GM12878 (cell line): ENCODE results near the gene POLR2B. TPM values are rescaled to one million over a fixed set of nuclear protein-coding genes. Genes with fewer than 3 reads are reported as not detected.

ENCODE experiments used
- ATAC-seq: fragments of 200-7000 bp; cut with Tn5 transposase; 3 replicates; pipeline ENCODE4 v1.9.1; 2020; ENCODE audit warnings: mild to moderate bottlenecking, moderate library complexity
- BruUV-seq: library from RNA; stranded (reverse); fragments of 400-500 nt; replicated peaks from 2 replicates; lab custom pipeline; 2021; lab: Mats Ljungman, UMichigan
- CTCF ChIA-PET: fragments of 300-600 bp; sonication (Branson Sonifier 250); formaldehyde crosslinking; extraction: SDS; loops from one replicate; lab custom pipeline; 2021; ENCODE audit warnings: inconsistent platforms; lab: Yijun Ruan, JAX
- POLR2A ChIA-PET: fragments of 350-600 bp; formaldehyde crosslinking; extraction: SDS; loops from one replicate; lab custom pipeline; 2021; ENCODE audit warnings: inconsistent platforms; lab: Charles Lee
- RAD21 ChIA-PET: fragments of 300-600 bp; sonication (Branson Sonifier 250); formaldehyde crosslinking; loops from one replicate; lab custom pipeline; 2023; ENCODE audit warnings: antibody characterized with exemption; ENCODE audit not compliant: unreplicated experiment; lab: Charles Lee
- SMC1A ChIA-PET: fragments of 300-600 bp; sonication (Branson Sonifier 250); formaldehyde crosslinking; loops from one replicate; lab custom pipeline; 2023; ENCODE audit not compliant: unreplicated experiment, uncharacterized antibody; lab: Charles Lee
- DNase-seq: peaks from one replicate; pipeline ENCODE4 v3.0.0-alpha.2; 2011; ENCODE audit warnings: low read depth, low spot score
- FAIRE-seq: peaks from 3 replicates; lab custom pipeline; 2011; peaks lifted over from hg19 to GRCh38; lab: Jason Lieb, UNC
- H2AFZ ChIP-seq: 2 replicates; pipeline ENCODE4 v1.6.0; 2011; ENCODE audit warnings: low read depth, low read length, control low read depth; ENCODE audit not compliant: control insufficient read depth
- H3K27ac ChIP-seq: 2 replicates; pipeline ENCODE4 v1.5.1; 2011; ENCODE audit warnings: control low read depth; ENCODE audit not compliant: control insufficient read depth, insufficient read depth
- H3K27me3 ChIP-seq, 2 experiments: replicated peaks in 1 of 2; 2 replicates each; pipeline versions ENCODE4 v1.6.0 to v1.6.1; 2011; ENCODE audit warnings: low read length in 1 of 2; ENCODE audit not compliant: control insufficient read depth in 2 of 2, insufficient read depth in 2 of 2
- H3K36me3 ChIP-seq, 2 experiments: 2 replicates each; pipeline ENCODE4 v1.5.1; 2011; ENCODE audit warnings: low read length in 1 of 2; ENCODE audit not compliant: control insufficient read depth in 2 of 2, insufficient read depth in 2 of 2
- H3K4me1 ChIP-seq: 2 replicates; pipeline ENCODE4 v1.6.1; 2011; ENCODE audit warnings: mild to moderate bottlenecking, low read length, moderate library complexity, mixed read lengths; ENCODE audit not compliant: control insufficient read depth, insufficient read depth
- H3K4me2 ChIP-seq: 2 replicates; pipeline ENCODE4 v1.6.0; 2011; ENCODE audit warnings: control low read depth; ENCODE audit not compliant: control insufficient read depth, insufficient read depth
- H3K4me3 ChIP-seq: fragments of 200-600 bp; sonication (generic); 2 replicates; pipeline ENCODE4 v1.5.1; 2016
- H3K79me2 ChIP-seq: 2 replicates; pipeline ENCODE4 v1.6.0; 2011; ENCODE audit warnings: low read length; ENCODE audit not compliant: control insufficient read depth, insufficient read depth
- H3K9ac ChIP-seq: 2 replicates; pipeline ENCODE4 v1.8.0; 2011; ENCODE audit warnings: low read length, control low read depth, mixed read lengths; ENCODE audit not compliant: control insufficient read depth, insufficient read depth
- H3K9me3 ChIP-seq: replicated peaks from 3 replicates; pipeline ENCODE4 v1.5.1; 2011; ENCODE audit warnings: mild to moderate bottlenecking, low read length; ENCODE audit not compliant: control insufficient read depth, insufficient read depth
- H4K20me1 ChIP-seq: 2 replicates; pipeline ENCODE4 v1.6.0; 2011; ENCODE audit not compliant: control insufficient read depth, insufficient read depth
- FOS ChIP-seq: IDR thresholded peaks from 3 replicates; pipeline ENCODE4 v1.6.1; 2011; ENCODE audit warnings: borderline replicate concordance; ENCODE audit not compliant: insufficient read length; ENCODE audit errors: extremely low read depth
- GABPA ChIP-seq: IDR thresholded peaks from 2 replicates; pipeline ENCODE4 v1.6.1; 2014; ENCODE audit warnings: antibody characterized with exemption, low read depth, mild to moderate bottlenecking, inconsistent platforms
- HSF1 ChIP-seq: fragments of 150-350 bp; IDR thresholded peaks from 2 replicates; pipeline ENCODE4 v1.6.1; 2014; ENCODE audit warnings: mild to moderate bottlenecking, low read depth, low read length
- MYC ChIP-seq: IDR thresholded peaks from 2 replicates; pipeline ENCODE4 v1.6.1; 2011; ENCODE audit warnings: mild to moderate bottlenecking, low read length, moderate library complexity, inconsistent platforms; ENCODE audit not compliant: insufficient read depth, insufficient replicate concordance, insufficient read length, severe bottlenecking
- PML ChIP-seq: IDR thresholded peaks from 2 replicates; pipeline ENCODE4 v1.6.1; 2012; ENCODE audit warnings: low read length, inconsistent platforms
- RAD21 ChIP-seq: IDR thresholded peaks from 2 replicates; pipeline ENCODE4 v1.6.1; 2011; ENCODE audit warnings: mild to moderate bottlenecking, low read depth, low read length, moderate library complexity; ENCODE audit not compliant: insufficient read depth
- RELB ChIP-seq: fragments of 450-650 bp; IDR thresholded peaks from 2 replicates; pipeline ENCODE4 v1.6.1; 2017; ENCODE audit warnings: low read depth, mild to moderate bottlenecking, moderate library complexity
- RUNX3 ChIP-seq: IDR thresholded peaks from 2 replicates; pipeline ENCODE4 v1.6.1; 2012; ENCODE audit warnings: low read length, inconsistent platforms
- SMC3 ChIP-seq: IDR thresholded peaks from 2 replicates; pipeline ENCODE4 v1.6.1; 2011; ENCODE audit warnings: low read length, improper control_type of control experiment, borderline replicate concordance
- SPI1 ChIP-seq: IDR thresholded peaks from 2 replicates; pipeline ENCODE4 v1.6.1; 2011; ENCODE audit warnings: low read depth, mild to moderate bottlenecking, low read length, moderate library complexity, borderline replicate concordance; ENCODE audit not compliant: insufficient read depth
- SRF ChIP-seq, 2 experiments: IDR thresholded peaks; 2 replicates each; pipeline ENCODE4 v1.6.1; 2011; ENCODE audit warnings: low read depth in 2 of 2, low read length in 2 of 2, mild to moderate bottlenecking in 1 of 2, moderate library complexity in 1 of 2
- USF1 ChIP-seq: IDR thresholded peaks from 2 replicates; pipeline ENCODE4 v1.6.1; 2011; ENCODE audit warnings: borderline replicate concordance, low read depth, mild to moderate bottlenecking, moderate library complexity, mixed read lengths, low read length; ENCODE audit not compliant: insufficient read depth; ENCODE audit errors: extremely low read length
- ZBTB40 ChIP-seq: fragments of 450-650 bp; IDR thresholded peaks from 2 replicates; pipeline ENCODE4 v1.6.1; 2016; ENCODE audit warnings: mild to moderate bottlenecking, moderate library complexity, borderline replicate concordance
- ZNF622 ChIP-seq: fragments of 450-650 bp; IDR thresholded peaks from 2 replicates; pipeline ENCODE4 v1.6.1; 2017; ENCODE audit warnings: mild to moderate bottlenecking, inconsistent platforms
- WGBS: methylation state at CpG from one replicate; pipeline ENCODE4 v1.1.6; 2016; ENCODE audit warnings: low lambda C conversion rate; ENCODE audit not compliant: insufficient replicate concordance, insufficient coverage; ENCODE audit errors: missing lambda C conversion rate; 5-methylcytosine and 5-hydroxymethylcytosine counted together
- in situ Hi-C: fragments of 300-500 bp; cut with MboI; formaldehyde crosslinking; loops from 9 replicates; pipeline ENCODE4 v1.14.3; 2018; ENCODE audit warnings: mixed read lengths
- intact Hi-C: fragments of 100-400 bp; cut with micrococcal nuclease; formaldehyde crosslinking; loops from one replicate; pipeline ENCODE4 v1.14.2; 2022; ENCODE audit not compliant: unreplicated experiment
- polyA plus RNA-seq, 11 experiments: library from polyadenylated mRNA; depleted of rRNA in 4 of 11; unstranded in 6 of 11; stranded (reverse) in 5 of 11; fragments of >200 nt; fragmentation: Nextera tagmentation in 4 of 11; fragmentation: Illumina TruSeq in 1 of 11; extraction: Ambion mirVana in 4 of 11; extraction: Trizol in 1 of 11; gene quantifications; 1 replicate in 1 of 11; 2 replicates in 10 of 11; pipeline versions ENCODE4 v1.2.1 to v1.2.3, GENCODE V29; 2011 to 2016; ENCODE audit warnings: inconsistent platforms in 2 of 11, missing spikeins in 2 of 11, low read depth in 1 of 11
- total RNA-seq, 4 experiments: library from RNA; depleted of rRNA in 3 of 4; stranded (reverse); fragments of >200 nt in 3 of 4; fragmentation: Illumina TruSeq in 1 of 4; extraction: Trizol in 1 of 4; gene quantifications; 2 replicates each; pipeline versions ENCODE4 v1.2.1 to v1.2.3, GENCODE V29; 2013 to 2021

The POLR2B gene
- total and polyA plus RNA-seq, 10 of the 15 experiments (the other 5 are each of a cell fraction or from before 2014, with no cell fraction given): 46.0 to 183 (median 99.2) TPM

- peaks cover 8 to 22% of the 10 kb centered on the region in 2 experiments for H3K36me3 ChIP-seq
- intact Hi-C loops: no loop called here
- H4K20me1 ChIP-seq: peaks cover 5% of the 10 kb centered on the region; the same call in 1 of the 2 replicates
- POLR2A ChIA-PET: interaction anchor here (0.6 to 1.0 kb wide), 4 partner anchors 9 to 1023 kb away, joined by 4 to 5 read pairs (median 4); no protein-coding TSS in a partner anchor
- no peak overlapping the region for H2AFZ ChIP-seq
- CTCF ChIA-PET: interaction anchor here (1.2 kb wide), 1 partner anchor 11 kb away, joined by 3 read pairs; no protein-coding TSS in a partner anchor
- no peak overlapping the region for H3K9ac ChIP-seq
- WGBS: 100% methylated on average over 2 of the region's 2 CpGs
- no peak for DNase-seq
- BruUV-seq: no TSS peak
- ATAC-seq: no peak
- peaks cover 26% of the 10 kb centered on the region for H3K79me2 ChIP-seq
- no peak overlapping the region for H3K4me2 ChIP-seq
- peaks cover 14% of the 10 kb centered on the region for H3K9me3 ChIP-seq
- H3K4me3 ChIP-seq: no peak overlapping the region
- H3K27me3 ChIP-seq: no peaks in the 10 kb centered on the region
- H3K27ac ChIP-seq: no peak overlapping the region
- no peak for FAIRE-seq
- SMC1A ChIA-PET: interaction anchor here (1.1 kb wide), 1 partner anchor 8 kb away, joined by 4 read pairs; the partner anchor contains the start of gene POLR2B
- in situ Hi-C loops: no loop called here
- RAD21 ChIA-PET: no interaction called here
- no peaks in the 10 kb centered on the region for H3K4me1 ChIP-seq
- TF ChIP-seq MYC (no peak), ZNF622 (no peak), SRF (IDR thresholded peaks at IDR 0.05; ENCODE audit: low read depth in 2 of 2, low read length in 2 of 2) (no peak), FOS (no peak), SMC3 (no peak), GABPA (no peak), PML (no peak), SPI1 (no peak), USF1 (no peak), RAD21 (no peak), RELB (no peak), ZBTB40 (no peak), HSF1 (no peak), RUNX3 (no peak)
Measured at GRCh38 chr4:56971383-56971782, 7.3 kb upstream of the POLR2B start.
